ENCODE data around the gene CDC42SE2. TPM values are rescaled to one million over a fixed set of nuclear protein-coding genes. Genes with fewer than 3 reads are reported as not detected.
"Not testable (repeated sequence)": the region's sequence is repeated elsewhere in the genome, so short reads cannot be mapped to it uniquely, and the experiment has no call there.

CDC42SE2 gene
- total and polyA plus RNA-seq, 3 experiments from 2014 or later: 125 to 460 (median 131) TPM

GRCh38 chr5:131271888-131272287 is 8.0 kb downstream of the CDC42SE2 start:
- Histone ChIP-seq H3K4me3 (ENCODE audit: low read length) (peak overlapping the region; percentile 51), H3K27ac (ENCODE audit: low read depth, low read length) (peak overlapping the region; percentile 30), H3K4me1 (ENCODE audit: insufficient read depth, low read length) (peaks cover 91% of the 10 kb centered on the region)
- not testable (repeated sequence) for DNase-seq; H3K36me3 ChIP-seq (ENCODE audit: insufficient read depth, low read length); H3K9me3 ChIP-seq (ENCODE audit: low read length); H3K27me3 Mint-ChIP-seq; H3K9me3 Mint-ChIP-seq; H3K27me3 ChIP-seq (ENCODE audit: insufficient read depth, low read length, poor library complexity, severe bottlenecking)
- Mint-ChIP-seq H3K4me3 (peak overlapping the region; percentile 77 to 93 (median 82)), H3K4me1 (peaks cover 68 to 86% (median 78%) of the 10 kb centered on the region in 3 donors), H3K27ac (peak overlapping the region; percentile 88 to 99 (median 96)), H3K36me3 (peaks cover 0 to 41% (median 6%) of the 10 kb centered on the region in 3 donors)
- POLR2A ChIA-PET: interaction anchor here (0.7 to 4.8 kb wide), 2 partner anchors 8 to 19 kb away, joined by 3 to 44 read pairs; partner anchors contain the start of gene CDC42SE2
- CTCF ChIA-PET: interaction anchor here (1.2 to 4.3 kb wide), 3 partner anchors 8 to 111 kb away, joined by 5 to 24 read pairs (median 5); partner anchors contain the start of gene CDC42SE2

- Histone ChIP-seq H3K36me3 (ENCODE audit: insufficient read depth, low read length) (no peaks in the 10 kb centered on the region), H3K4me3 (ENCODE audit: low read length) (peak overlapping the region; percentile 46), H3K27me3 (ENCODE audit: insufficient read depth, low read length, poor library complexity, severe bottlenecking) (no peaks in the 10 kb centered on the region), H3K27ac (ENCODE audit: low read depth, low read length) (peak overlapping the region; percentile 30), H3K4me1 (ENCODE audit: insufficient read depth, low read length) (peaks cover 91% of the 10 kb centered on the region), H3K9me3 (ENCODE audit: low read length) (no peaks in the 10 kb centered on the region)
- peaks cover 69 to 88% (median 80%) of the 10 kb centered on the region in 3 donors for H3K4me1 Mint-ChIP-seq
- peaks cover 0 to 3% of the 10 kb centered on the region in 2 donors for H3K27me3 Mint-ChIP-seq
- H3K27ac Mint-ChIP-seq: peak overlapping the region; percentile 88 to 99 (median 96)
- peak overlapping the region; percentile 77 to 93 (median 82) for H3K4me3 Mint-ChIP-seq
- H3K9me3 Mint-ChIP-seq: no peaks in the 10 kb centered on the region
- ChIA-PET CTCF (interaction anchor here (0.7 to 4.3 kb wide), 4 partner anchors 8 to 111 kb away, joined by 3 to 24 read pairs (median 5); partner anchors contain the start of gene CDC42SE2), POLR2A (interaction anchor here (0.7 to 4.8 kb wide), 4 partner anchors 8 to 21 kb away, joined by 3 to 44 read pairs (median 3); partner anchors contain the start of gene CDC42SE2)
- peaks cover 0 to 42% (median 6%) of the 10 kb centered on the region in 3 donors for H3K36me3 Mint-ChIP-seq
- peak in 1 of 5 donors; percentile 25 for DNase-seq
These were observed 8.5 kb downstream of the CDC42SE2 start for GRCh38 chr5:131272307-131272706.

DNA sequence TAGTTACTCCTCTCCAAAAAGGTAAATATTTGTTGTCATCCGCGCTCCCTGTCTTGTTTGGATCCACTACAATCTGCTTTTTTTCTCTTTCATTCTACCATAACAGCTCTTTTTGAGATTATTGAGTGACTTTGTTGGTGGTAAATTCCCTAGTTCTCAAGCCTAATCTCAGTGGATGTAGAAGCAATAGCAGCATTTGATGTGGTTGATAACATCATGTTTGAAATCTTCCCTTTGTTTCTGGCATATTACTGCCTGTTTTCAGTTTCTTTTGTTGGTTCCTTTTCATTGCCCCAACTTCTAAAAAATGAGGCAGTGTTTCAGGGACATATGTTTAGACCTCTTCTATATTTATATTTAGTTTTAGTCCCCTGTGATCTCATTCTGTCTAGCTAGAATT is 8.9 kb downstream of the CDC42SE2 start:
- no peak overlapping the region for H3K27ac ChIP-seq (ENCODE audit: low read depth, low read length)
- CTCF ChIA-PET: interaction anchor here (0.7 to 4.3 kb wide), 4 partner anchors 8 to 110 kb away, joined by 3 to 24 read pairs (median 5); partner anchors contain the start of gene CDC42SE2
- H3K4me1 Mint-ChIP-seq: peaks cover 70 to 88% (median 82%) of the 10 kb centered on the region in 3 donors

DNA sequence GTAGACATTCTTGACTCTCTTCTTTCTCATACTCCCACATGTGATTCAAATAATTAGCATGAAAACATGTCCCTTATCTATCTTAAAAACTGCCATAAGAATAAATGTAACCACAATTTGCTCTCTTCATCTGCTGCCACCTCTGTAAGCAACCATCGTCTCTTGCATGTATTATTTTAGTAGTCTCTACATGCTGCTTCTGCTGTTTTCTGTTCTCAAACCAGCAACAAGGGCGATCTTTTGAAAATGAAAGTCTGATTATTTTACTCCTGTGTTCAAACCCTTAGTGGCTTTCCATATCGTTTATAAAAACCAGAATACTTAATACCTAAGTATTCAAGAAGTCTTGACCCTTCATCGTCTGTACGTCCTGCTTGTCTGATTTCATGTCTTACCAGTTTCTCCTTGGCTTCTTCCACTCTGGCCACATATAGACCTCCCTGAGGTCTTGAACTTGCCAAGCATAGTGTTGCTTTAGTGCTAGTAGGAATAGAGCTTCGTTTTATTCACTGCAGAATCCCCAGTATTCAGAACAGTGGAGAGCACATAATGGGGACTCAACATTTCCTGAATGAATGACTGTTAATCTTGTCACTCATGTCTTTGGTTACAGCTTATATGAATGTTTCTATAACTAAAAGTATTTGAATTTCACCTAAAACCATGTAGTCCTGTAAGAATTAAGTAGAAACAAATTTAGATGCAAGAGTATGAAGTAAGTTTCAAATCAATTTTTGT is 10.6 kb downstream of the CDC42SE2 start:
- peak overlapping the region; percentile 74 to 96 (median 90) for H3K27ac Mint-ChIP-seq
- H3K9me3 ChIP-seq (ENCODE audit: low read length): no peaks in the 10 kb centered on the region
- CTCF ChIA-PET: interaction anchor here (0.7 to 8.8 kb wide), 5 partner anchors 9 to 109 kb away, joined by 3 to 73 read pairs (median 4); partner anchors contain the start of gene CDC42SE2
- peaks cover 0 to 20% of the 10 kb centered on the region in 2 donors for H3K27me3 Mint-ChIP-seq
- H3K4me3 Mint-ChIP-seq: peak overlapping the region; percentile 73 to 86 (median 79)
- no peak for DNase-seq
- H3K9me3 Mint-ChIP-seq: peaks cover 0 to 6% (median 5%) of the 10 kb centered on the region in 5 donors
- H3K27ac ChIP-seq (ENCODE audit: low read depth, low read length): peak overlapping the region; percentile 35
- peaks cover 91% of the 10 kb centered on the region for H3K4me1 ChIP-seq (ENCODE audit: insufficient read depth, low read length)
- peaks cover 0 to 43% (median 6%) of the 10 kb centered on the region in 3 donors for H3K36me3 Mint-ChIP-seq
- H3K4me3 ChIP-seq (ENCODE audit: low read length): peak overlapping the region; percentile 46
- no peaks in the 10 kb centered on the region for H3K36me3 ChIP-seq (ENCODE audit: insufficient read depth, low read length)
- POLR2A ChIA-PET: interaction anchor here (0.5 to 4.8 kb wide), 8 partner anchors 11 to 144 kb away, joined by 3 to 44 read pairs (median 4); partner anchors contain the start of gene CDC42SE2
- H3K27me3 ChIP-seq (ENCODE audit: insufficient read depth, low read length, poor library complexity, severe bottlenecking): no peaks in the 10 kb centered on the region
- peaks cover 72 to 90% (median 84%) of the 10 kb centered on the region in 3 donors for H3K4me1 Mint-ChIP-seq

More for the DNA sequence above, 8.9 kb downstream of the CDC42SE2 start:
- Histone ChIP-seq H3K4me3 (ENCODE audit: low read length) (peak overlapping the region; percentile 46), H3K27me3 (ENCODE audit: insufficient read depth, low read length, poor library complexity, severe bottlenecking) (no peaks in the 10 kb centered on the region), H3K36me3 (ENCODE audit: insufficient read depth, low read length) (no peaks in the 10 kb centered on the region), H3K4me1 (ENCODE audit: insufficient read depth, low read length) (peaks cover 92% of the 10 kb centered on the region), H3K9me3 (ENCODE audit: low read length) (no peaks in the 10 kb centered on the region)
- H3K9me3 Mint-ChIP-seq: no peaks in the 10 kb centered on the region
- POLR2A ChIA-PET: interaction anchor here (0.7 to 4.8 kb wide), 3 partner anchors 8 to 21 kb away, joined by 3 to 44 read pairs (median 3); partner anchors contain the start of gene CDC42SE2
- peaks cover 0 to 6% of the 10 kb centered on the region in 2 donors for H3K27me3 Mint-ChIP-seq
- peak overlapping the region; percentile 77 to 93 (median 82) for H3K4me3 Mint-ChIP-seq
- H3K36me3 Mint-ChIP-seq: peaks cover 0 to 45% (median 6%) of the 10 kb centered on the region in 3 donors
- H3K27ac Mint-ChIP-seq: peak overlapping the region; percentile 88 to 99 (median 96)
- DNase-seq: peak in 2 of 5 donors; percentile 61 to 79

DNA sequence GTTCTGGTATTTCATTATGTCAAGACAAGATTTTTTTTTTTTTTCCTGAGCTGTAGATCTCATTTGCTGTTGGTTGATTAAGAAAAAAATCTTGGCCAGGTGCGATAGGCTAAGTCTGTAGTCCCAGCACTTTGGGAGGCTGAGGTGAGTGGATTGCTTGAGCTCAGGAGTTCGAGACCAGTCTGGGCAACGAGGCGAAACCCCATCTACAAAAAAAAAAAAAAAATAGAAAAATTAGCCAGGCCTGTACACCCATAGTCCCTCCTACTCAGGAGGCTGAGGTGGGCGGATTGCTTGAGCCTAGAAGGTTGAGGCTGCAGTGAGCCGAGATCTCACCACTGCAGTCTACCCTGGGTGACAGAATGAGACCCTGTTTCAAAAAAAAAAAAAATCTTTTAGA is 12.2 kb downstream of the CDC42SE2 start:
- Mint-ChIP-seq H3K4me3 (peak overlapping the region; percentile 73 to 86 (median 79)), H3K27me3 (peaks cover 0 to 24% of the 10 kb centered on the region in 2 donors), H3K4me1 (peaks cover 76 to 90% (median 87%) of the 10 kb centered on the region in 3 donors), H3K9me3 (peaks cover 0 to 7% (median 6%) of the 10 kb centered on the region in 5 donors), H3K27ac (peak overlapping the region; percentile 62 to 96 (median 82)), H3K36me3 (peaks cover 0 to 42% (median 7%) of the 10 kb centered on the region in 3 donors)
- Histone ChIP-seq H3K4me1 (ENCODE audit: insufficient read depth, low read length) (peaks cover 92% of the 10 kb centered on the region), H3K9me3 (ENCODE audit: low read length) (no peaks in the 10 kb centered on the region), H3K4me3 (ENCODE audit: low read length) (no peak overlapping the region), H3K27ac (ENCODE audit: low read depth, low read length) (no peak overlapping the region), H3K36me3 (ENCODE audit: insufficient read depth, low read length) (no peaks in the 10 kb centered on the region), H3K27me3 (ENCODE audit: insufficient read depth, low read length, poor library complexity, severe bottlenecking) (no peaks in the 10 kb centered on the region)
- POLR2A ChIA-PET: interaction anchor here (0.6 to 4.8 kb wide), 5 partner anchors 12 to 80 kb away, joined by 3 to 44 read pairs (median 4); partner anchors contain the start of gene CDC42SE2
- peak in 1 of 5 donors; percentile 24 for DNase-seq
- CTCF ChIA-PET: interaction anchor here (1.6 to 8.8 kb wide), 3 partner anchors 11 to 107 kb away, joined by 4 to 73 read pairs (median 24); partner anchors contain the start of gene CDC42SE2

GRCh38 chr5:131277447-131277846 is 13.6 kb downstream of the CDC42SE2 start:
- Histone ChIP-seq H3K4me3 (ENCODE audit: low read length) (peak overlapping the region; percentile 7), H3K36me3 (ENCODE audit: insufficient read depth, low read length) (no peaks in the 10 kb centered on the region), H3K27ac (ENCODE audit: low read depth, low read length) (no peak overlapping the region), H3K9me3 (ENCODE audit: low read length) (no peaks in the 10 kb centered on the region), H3K4me1 (ENCODE audit: insufficient read depth, low read length) (peaks cover 83% of the 10 kb centered on the region), H3K27me3 (ENCODE audit: insufficient read depth, low read length, poor library complexity, severe bottlenecking) (no peaks in the 10 kb centered on the region)
- H3K27ac Mint-ChIP-seq: peak overlapping the region; percentile 43 to 96 (median 86)
- peaks cover 76 to 90% (median 86%) of the 10 kb centered on the region in 3 donors for H3K4me1 Mint-ChIP-seq
- peaks cover 4 to 45% (median 4%) of the 10 kb centered on the region in 3 donors for H3K36me3 Mint-ChIP-seq
- peaks cover 0 to 7% (median 6%) of the 10 kb centered on the region in 5 donors for H3K9me3 Mint-ChIP-seq
- ChIA-PET POLR2A (interaction anchor here (1.6 to 2.1 kb wide), 3 partner anchors 8 to 25 kb away, joined by 5 to 27 read pairs (median 6); partner anchors contain the start of gene CDC42SE2), CTCF (interaction anchor here (1.0 to 8.8 kb wide), 3 partner anchors 12 to 105 kb away, joined by 4 to 73 read pairs (median 9); partner anchors contain the start of gene CDC42SE2)
- DNase-seq: no peak
- H3K4me3 Mint-ChIP-seq: peak overlapping the region; percentile 31 to 86 (median 72)
- peaks cover 0 to 23% of the 10 kb centered on the region in 2 donors for H3K27me3 Mint-ChIP-seq
